ENCODE measurements around the gene AKNA.

DNA sequence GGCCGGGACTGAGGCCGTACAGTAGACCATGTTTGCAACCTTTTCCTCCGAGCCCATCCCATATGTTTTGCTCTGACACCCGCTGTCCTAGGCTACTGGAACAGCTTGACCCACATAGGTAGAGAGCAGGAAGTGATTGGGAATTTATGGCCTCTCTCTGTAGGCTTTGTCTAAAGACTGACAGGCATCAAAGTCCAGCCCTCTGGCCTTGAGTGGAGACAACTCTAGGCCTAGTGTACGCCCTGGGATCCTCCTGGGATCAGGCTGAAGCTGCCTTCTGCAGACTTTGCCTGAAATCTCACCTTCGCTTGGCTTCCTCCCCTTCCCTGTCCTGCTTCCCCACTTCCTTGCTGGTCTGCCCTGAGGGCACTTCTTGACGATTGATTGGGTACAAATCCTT is 13.6 kb upstream of the AKNA start:
- TF ChIP-seq, protein P1, sequence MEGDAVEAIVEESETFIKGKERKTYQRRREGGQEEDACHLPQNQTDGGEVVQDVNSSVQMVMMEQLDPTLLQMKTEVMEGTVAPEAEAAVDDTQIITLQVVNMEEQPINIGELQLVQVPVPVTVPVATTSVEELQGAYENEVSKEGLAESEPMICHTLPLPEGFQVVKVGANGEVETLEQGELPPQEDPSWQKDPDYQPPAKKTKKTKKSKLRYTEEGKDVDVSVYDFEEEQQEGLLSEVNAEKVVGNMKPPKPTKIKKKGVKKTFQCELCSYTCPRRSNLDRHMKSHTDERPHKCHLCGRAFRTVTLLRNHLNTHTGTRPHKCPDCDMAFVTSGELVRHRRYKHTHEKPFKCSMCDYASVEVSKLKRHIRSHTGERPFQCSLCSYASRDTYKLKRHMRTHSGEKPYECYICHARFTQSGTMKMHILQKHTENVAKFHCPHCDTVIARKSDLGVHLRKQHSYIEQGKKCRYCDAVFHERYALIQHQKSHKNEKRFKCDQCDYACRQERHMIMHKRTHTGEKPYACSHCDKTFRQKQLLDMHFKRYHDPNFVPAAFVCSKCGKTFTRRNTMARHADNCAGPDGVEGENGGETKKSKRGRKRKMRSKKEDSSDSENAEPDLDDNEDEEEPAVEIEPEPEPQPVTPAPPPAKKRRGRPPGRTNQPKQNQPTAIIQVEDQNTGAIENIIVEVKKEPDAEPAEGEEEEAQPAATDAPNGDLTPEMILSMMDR (IDR thresholded peaks at IDR 0.05) = no peak
- no peak for TF ChIP-seq POLR2AphosphoS5 (IDR thresholded peaks at IDR 0.05; ENCODE audit: insufficient read depth in 1 of 2, low read depth in 1 of 2)

Measured in vagina (tissue), 2 donors.